ENCODE data around the gene HSP90B1.

Gene HSP90B1

GRCh38 chr12:103928682-103929045 lies 1.5 kb upstream of the HSP90B1 start:
- Histone ChIP-seq H3K4me1 (ENCODE audit: insufficient read depth, low read length, severe bottlenecking) (peaks cover 21% of the 10 kb centered on the region), H3F3A (ENCODE audit: insufficient read depth, low read length) (peaks cover 3% of the 10 kb centered on the region; the same call in 1 of the 2 replicates), H3K4me2 (ENCODE audit: low read length) (peak overlapping the region; percentile 88), H3K9me3 (ENCODE audit: low read length) (no peaks in the 10 kb centered on the region), H3K4me3 (ENCODE audit: low read depth, low read length, poor library complexity, severe bottlenecking) (peak overlapping the region; percentile 63), H3K36me3 (ENCODE audit: insufficient read depth, low read length) (peaks cover 26% of the 10 kb centered on the region), H3K27ac (ENCODE audit: low read depth, low read length, poor library complexity, severe bottlenecking) (peak overlapping the region; percentile 93), H3K9me2 (ENCODE audit: low read depth, low read length) (no peaks in the 10 kb centered on the region), H2AFZ (ENCODE audit: low read length) (no peak overlapping the region), H4K20me1 (ENCODE audit: insufficient read depth, low read length) (no peaks in the 10 kb centered on the region), H3K79me2 (ENCODE audit: insufficient read depth, low read length) (peaks cover 22% of the 10 kb centered on the region), H3K9ac (ENCODE audit: low read length) (peak overlapping the region; percentile 67; the same call in 1 of the 2 replicates), H3K27me3 (ENCODE audit: insufficient read depth, low read length) (no peaks in the 10 kb centered on the region)
- TF ChIP-seq CTCF (IDR thresholded peaks at IDR 0.05; ENCODE audit: low read length) (no peak), EZH2 (IDR thresholded peaks at IDR 0.05; ENCODE audit: borderline replicate concordance, low read length) (no peak)

- peaks cover 26% of the 10 kb centered on the region for H3K4me1 ChIP-seq (ENCODE audit: insufficient read depth, low read length, severe bottlenecking)
- no peaks in the 10 kb centered on the region for H4K20me1 ChIP-seq (ENCODE audit: insufficient read depth, low read length)
- peak overlapping the region; percentile 67; the same call in 1 of the 2 replicates for H3K9ac ChIP-seq (ENCODE audit: low read length)
- H3K79me2 ChIP-seq (ENCODE audit: insufficient read depth, low read length), result peaks cover 22% of the 10 kb centered on the region
- no peaks in the 10 kb centered on the region for H3K9me3 ChIP-seq (ENCODE audit: low read length)
- H3K4me2 ChIP-seq (ENCODE audit: low read length), result peak overlapping the region; percentile 88
- H3K4me3 ChIP-seq (ENCODE audit: low read depth, low read length, poor library complexity, severe bottlenecking), result peak overlapping the region; percentile 63
- H2AFZ ChIP-seq (ENCODE audit: low read length), result no peak overlapping the region
- H3F3A ChIP-seq (ENCODE audit: insufficient read depth, low read length), result peaks cover 3% of the 10 kb centered on the region; the same call in 1 of the 2 replicates
- TF ChIP-seq EZH2 (IDR thresholded peaks at IDR 0.05; ENCODE audit: borderline replicate concordance, low read length) (no peak), CTCF (IDR thresholded peaks at IDR 0.05; ENCODE audit: low read length) (no peak)
- no peaks in the 10 kb centered on the region for H3K27me3 ChIP-seq (ENCODE audit: insufficient read depth, low read length)
- H3K9me2 ChIP-seq (ENCODE audit: low read depth, low read length), result no peaks in the 10 kb centered on the region
- H3K27ac ChIP-seq (ENCODE audit: low read depth, low read length, poor library complexity, severe bottlenecking), result peak overlapping the region; percentile 93
- H3K36me3 ChIP-seq (ENCODE audit: insufficient read depth, low read length), result peaks cover 32% of the 10 kb centered on the region
These were observed 995 bp upstream of the HSP90B1 start for GRCh38 chr12:103929046-103929783.

- no peaks in the 10 kb centered on the region for H3K9me3 ChIP-seq (ENCODE audit: low read length)
- peak overlapping the region; percentile 63 for H3K4me3 ChIP-seq (ENCODE audit: low read depth, low read length, poor library complexity, severe bottlenecking)
- no peaks in the 10 kb centered on the region for H4K20me1 ChIP-seq (ENCODE audit: insufficient read depth, low read length)
- H3K27ac ChIP-seq (ENCODE audit: low read depth, low read length, poor library complexity, severe bottlenecking), result peak overlapping the region; percentile 93
- H2AFZ ChIP-seq (ENCODE audit: low read length), result no peak overlapping the region
- no peaks in the 10 kb centered on the region for H3K27me3 ChIP-seq (ENCODE audit: insufficient read depth, low read length)
- peak overlapping the region; percentile 88 for H3K4me2 ChIP-seq (ENCODE audit: low read length)
- peaks cover 3% of the 10 kb centered on the region; the same call in 1 of the 2 replicates for H3F3A ChIP-seq (ENCODE audit: insufficient read depth, low read length)
- no peak for TF ChIP-seq CTCF (IDR thresholded peaks at IDR 0.05; ENCODE audit: low read length)
- TF ChIP-seq EZH2 (IDR thresholded peaks at IDR 0.05; ENCODE audit: borderline replicate concordance, low read length), result no peak
- peaks cover 26% of the 10 kb centered on the region for H3K4me1 ChIP-seq (ENCODE audit: insufficient read depth, low read length, severe bottlenecking)
- H3K9ac ChIP-seq (ENCODE audit: low read length), result peak overlapping the region; percentile 67; the same call in 1 of the 2 replicates
- no peaks in the 10 kb centered on the region for H3K9me2 ChIP-seq (ENCODE audit: low read depth, low read length)
- peaks cover 22% of the 10 kb centered on the region for H3K79me2 ChIP-seq (ENCODE audit: insufficient read depth, low read length)
- H3K36me3 ChIP-seq (ENCODE audit: insufficient read depth, low read length), result peaks cover 37% of the 10 kb centered on the region
These were observed 501 bp upstream of the HSP90B1 start for GRCh38 chr12:103929784-103930033.

Data from OCI-LY1 (cell line).